A172 (cell line): Measurements from ENCODE around the gene NRP1. TPM values are rescaled to one million over a fixed set of nuclear protein-coding genes. Genes with fewer than 3 reads are reported as not detected.

ENCODE experiments used
- DNase-seq: peaks from one replicate; pipeline ENCODE4 v3.0.0-alpha.2; 2015; ENCODE audit warnings: low spot score
- total RNA-seq: library from RNA; depleted of rRNA; stranded (reverse); fragments of >200 nt; shearing (Covaris generic); gene quantifications from 2 replicates; pipeline ENCODE4 v1.2.3, GENCODE V29; 2014

NRP1 gene
- total RNA-seq, 1 experiment from 2014 or later = 136 TPM

GRCh38 chr10:33262871-33263270, 71.6 kb downstream of the NRP1 start:
- DNase-seq = no peak

- DNase-seq = no peak
Observed at GRCh38 chr10:33260403-33261149, 73.9 kb downstream of the NRP1 start.

GRCh38 chr10:33258967-33259366, 75.5 kb downstream of the NRP1 start:
- DNase-seq = peak; percentile 88

- no peak for DNase-seq
Observed at GRCh38 chr10:33257439-33258080, 76.9 kb downstream of the NRP1 start.

GRCh38 chr10:33256458-33256857, 78.0 kb downstream of the NRP1 start:
- DNase-seq = no peak

- no peak for DNase-seq
Observed at GRCh38 chr10:33254556-33255160, 79.8 kb downstream of the NRP1 start.

- DNase-seq = no peak
Observed at GRCh38 chr10:33253411-33253810, 81.1 kb downstream of the NRP1 start.

- peak; percentile 89 for DNase-seq
Observed at GRCh38 chr10:33252794-33253203, 81.7 kb downstream of the NRP1 start.

- DNase-seq = no peak
Observed at GRCh38 chr10:33252324-33252723, 82.1 kb downstream of the NRP1 start.

GRCh38 chr10:33249659-33250345, 84.7 kb downstream of the NRP1 start:
- no peak for DNase-seq

- no peak for DNase-seq
Observed at GRCh38 chr10:33249137-33249536, 85.3 kb downstream of the NRP1 start.

- peak; percentile 96 for DNase-seq
Observed at GRCh38 chr10:33248638-33249037, 85.8 kb downstream of the NRP1 start.

- no peak for DNase-seq
Observed at GRCh38 chr10:33247221-33247922, 87.1 kb downstream of the NRP1 start.

- no peak for DNase-seq
Observed at GRCh38 chr10:33245343-33245742, 89.1 kb downstream of the NRP1 start.

- DNase-seq = no peak
Observed at GRCh38 chr10:33244354-33244967, 90.0 kb downstream of the NRP1 start.

- DNase-seq = no peak
Observed at GRCh38 chr10:33243703-33244102, 90.8 kb downstream of the NRP1 start.

GRCh38 chr10:33242931-33243330, 91.5 kb downstream of the NRP1 start:
- no peak for DNase-seq

GRCh38 chr10:33241351-33241750, 93.1 kb downstream of the NRP1 start:
- DNase-seq = no peak

GRCh38 chr10:33240931-33241330, 93.5 kb downstream of the NRP1 start:
- no peak for DNase-seq

GRCh38 chr10:33240258-33240657, 94.2 kb downstream of the NRP1 start:
- DNase-seq = no peak

- DNase-seq = no peak
Observed at GRCh38 chr10:33239257-33239656, 95.2 kb downstream of the NRP1 start.
